ENCODE data around the gene SH2D3A.

Gene SH2D3A

DNA sequence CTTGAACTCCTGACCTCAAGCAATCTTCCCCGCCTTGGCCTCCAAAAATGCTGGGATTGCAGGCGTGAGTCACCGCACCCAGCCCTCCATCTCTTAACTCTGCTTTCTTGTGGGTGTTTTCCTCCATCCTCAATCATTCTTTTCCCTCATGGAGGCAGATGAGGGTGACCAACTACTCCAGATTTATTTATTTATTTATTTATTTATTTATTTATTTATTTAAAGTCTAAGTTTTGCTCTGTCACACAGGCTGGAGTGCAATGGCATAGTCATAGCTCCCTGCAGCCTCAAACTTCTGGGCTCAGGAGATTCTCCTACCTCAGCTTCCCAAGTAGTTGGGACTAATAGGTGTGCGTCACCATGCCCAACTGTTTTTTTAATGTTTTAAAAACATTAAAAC is 20.2 kb upstream of the SH2D3A start (continued):
- TF ChIP-seq ZNF121 (tag by site-specific recombination; IDR thresholded peaks at IDR 0.05) (no peak), HOXA7 (CRISPR knock-in tag; IDR thresholded peaks at IDR 0.05; ENCODE audit: borderline replicate concordance) (no peak), BCL11B (tag by site-specific recombination; IDR thresholded peaks at IDR 0.05; ENCODE audit: low read depth) (no peak), ZNF777 (tag by site-specific recombination; IDR thresholded peaks at IDR 0.05; ENCODE audit: borderline replicate concordance) (no peak), ZNF223 (tag by site-specific recombination; IDR thresholded peaks at IDR 0.05) (no peak), ZNF561 (tag by site-specific recombination; IDR thresholded peaks at IDR 0.05; ENCODE audit: borderline replicate concordance) (no peak), RBAK (tag by site-specific recombination; IDR thresholded peaks at IDR 0.05) (no peak), ZNF747 (tag by site-specific recombination; IDR thresholded peaks at IDR 0.05) (no peak), MEIS1 (CRISPR knock-in tag; IDR thresholded peaks at IDR 0.05; ENCODE audit: borderline replicate concordance) (no peak), ZNF146 (tag by site-specific recombination; IDR thresholded peaks at IDR 0.05) (no peak), ZNF544 (tag by site-specific recombination; IDR thresholded peaks at IDR 0.05) (no peak), IKZF3 (tag by site-specific recombination; IDR thresholded peaks at IDR 0.05) (no peak), ZNF548 (tag by site-specific recombination; IDR thresholded peaks at IDR 0.05) (no peak), HOXC10 (CRISPR knock-in tag; IDR thresholded peaks at IDR 0.05) (no peak), ZNF140 (tag by site-specific recombination; IDR thresholded peaks at IDR 0.05) (peak; percentile 45; the same call in 1 of the 2 replicates), ZSCAN4 (tag by site-specific recombination; IDR thresholded peaks at IDR 0.05) (no peak), ZNF133 (tag by site-specific recombination; IDR thresholded peaks at IDR 0.05) (no peak), ZNF174 (tag by site-specific recombination; IDR thresholded peaks at IDR 0.05) (no peak), PRDM4 (tag by site-specific recombination; IDR thresholded peaks at IDR 0.05) (no peak), ZBTB26 (tag by site-specific recombination; optimal IDR thresholded peaks at IDR 0.05) (no peak), KLF9 (tag by site-specific recombination; IDR thresholded peaks at IDR 0.05; ENCODE audit: low read depth) (no peak)
- TF ChIP-seq, protein P1, sequence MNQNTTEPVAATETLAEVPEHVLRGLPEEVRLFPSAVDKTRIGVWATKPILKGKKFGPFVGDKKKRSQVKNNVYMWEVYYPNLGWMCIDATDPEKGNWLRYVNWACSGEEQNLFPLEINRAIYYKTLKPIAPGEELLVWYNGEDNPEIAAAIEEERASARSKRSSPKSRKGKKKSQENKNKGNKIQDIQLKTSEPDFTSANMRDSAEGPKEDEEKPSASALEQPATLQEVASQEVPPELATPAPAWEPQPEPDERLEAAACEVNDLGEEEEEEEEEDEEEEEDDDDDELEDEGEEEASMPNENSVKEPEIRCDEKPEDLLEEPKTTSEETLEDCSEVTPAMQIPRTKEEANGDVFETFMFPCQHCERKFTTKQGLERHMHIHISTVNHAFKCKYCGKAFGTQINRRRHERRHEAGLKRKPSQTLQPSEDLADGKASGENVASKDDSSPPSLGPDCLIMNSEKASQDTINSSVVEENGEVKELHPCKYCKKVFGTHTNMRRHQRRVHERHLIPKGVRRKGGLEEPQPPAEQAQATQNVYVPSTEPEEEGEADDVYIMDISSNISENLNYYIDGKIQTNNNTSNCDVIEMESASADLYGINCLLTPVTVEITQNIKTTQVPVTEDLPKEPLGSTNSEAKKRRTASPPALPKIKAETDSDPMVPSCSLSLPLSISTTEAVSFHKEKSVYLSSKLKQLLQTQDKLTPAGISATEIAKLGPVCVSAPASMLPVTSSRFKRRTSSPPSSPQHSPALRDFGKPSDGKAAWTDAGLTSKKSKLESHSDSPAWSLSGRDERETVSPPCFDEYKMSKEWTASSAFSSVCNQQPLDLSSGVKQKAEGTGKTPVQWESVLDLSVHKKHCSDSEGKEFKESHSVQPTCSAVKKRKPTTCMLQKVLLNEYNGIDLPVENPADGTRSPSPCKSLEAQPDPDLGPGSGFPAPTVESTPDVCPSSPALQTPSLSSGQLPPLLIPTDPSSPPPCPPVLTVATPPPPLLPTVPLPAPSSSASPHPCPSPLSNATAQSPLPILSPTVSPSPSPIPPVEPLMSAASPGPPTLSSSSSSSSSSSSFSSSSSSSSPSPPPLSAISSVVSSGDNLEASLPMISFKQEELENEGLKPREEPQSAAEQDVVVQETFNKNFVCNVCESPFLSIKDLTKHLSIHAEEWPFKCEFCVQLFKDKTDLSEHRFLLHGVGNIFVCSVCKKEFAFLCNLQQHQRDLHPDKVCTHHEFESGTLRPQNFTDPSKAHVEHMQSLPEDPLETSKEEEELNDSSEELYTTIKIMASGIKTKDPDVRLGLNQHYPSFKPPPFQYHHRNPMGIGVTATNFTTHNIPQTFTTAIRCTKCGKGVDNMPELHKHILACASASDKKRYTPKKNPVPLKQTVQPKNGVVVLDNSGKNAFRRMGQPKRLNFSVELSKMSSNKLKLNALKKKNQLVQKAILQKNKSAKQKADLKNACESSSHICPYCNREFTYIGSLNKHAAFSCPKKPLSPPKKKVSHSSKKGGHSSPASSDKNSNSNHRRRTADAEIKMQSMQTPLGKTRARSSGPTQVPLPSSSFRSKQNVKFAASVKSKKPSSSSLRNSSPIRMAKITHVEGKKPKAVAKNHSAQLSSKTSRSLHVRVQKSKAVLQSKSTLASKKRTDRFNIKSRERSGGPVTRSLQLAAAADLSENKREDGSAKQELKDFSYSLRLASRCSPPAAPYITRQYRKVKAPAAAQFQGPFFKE (tag by site-specific recombination; IDR thresholded peaks at IDR 0.05; ENCODE audit: borderline replicate concordance): no peak
- TF ChIP-seq, protein P2, sequence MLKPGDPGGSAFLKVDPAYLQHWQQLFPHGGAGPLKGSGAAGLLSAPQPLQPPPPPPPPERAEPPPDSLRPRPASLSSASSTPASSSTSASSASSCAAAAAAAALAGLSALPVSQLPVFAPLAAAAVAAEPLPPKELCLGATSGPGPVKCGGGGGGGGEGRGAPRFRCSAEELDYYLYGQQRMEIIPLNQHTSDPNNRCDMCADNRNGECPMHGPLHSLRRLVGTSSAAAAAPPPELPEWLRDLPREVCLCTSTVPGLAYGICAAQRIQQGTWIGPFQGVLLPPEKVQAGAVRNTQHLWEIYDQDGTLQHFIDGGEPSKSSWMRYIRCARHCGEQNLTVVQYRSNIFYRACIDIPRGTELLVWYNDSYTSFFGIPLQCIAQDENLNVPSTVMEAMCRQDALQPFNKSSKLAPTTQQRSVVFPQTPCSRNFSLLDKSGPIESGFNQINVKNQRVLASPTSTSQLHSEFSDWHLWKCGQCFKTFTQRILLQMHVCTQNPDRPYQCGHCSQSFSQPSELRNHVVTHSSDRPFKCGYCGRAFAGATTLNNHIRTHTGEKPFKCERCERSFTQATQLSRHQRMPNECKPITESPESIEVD (tag by site-specific recombination; IDR thresholded peaks at IDR 0.05): no peak
- TF ChIP-seq, protein P3, sequence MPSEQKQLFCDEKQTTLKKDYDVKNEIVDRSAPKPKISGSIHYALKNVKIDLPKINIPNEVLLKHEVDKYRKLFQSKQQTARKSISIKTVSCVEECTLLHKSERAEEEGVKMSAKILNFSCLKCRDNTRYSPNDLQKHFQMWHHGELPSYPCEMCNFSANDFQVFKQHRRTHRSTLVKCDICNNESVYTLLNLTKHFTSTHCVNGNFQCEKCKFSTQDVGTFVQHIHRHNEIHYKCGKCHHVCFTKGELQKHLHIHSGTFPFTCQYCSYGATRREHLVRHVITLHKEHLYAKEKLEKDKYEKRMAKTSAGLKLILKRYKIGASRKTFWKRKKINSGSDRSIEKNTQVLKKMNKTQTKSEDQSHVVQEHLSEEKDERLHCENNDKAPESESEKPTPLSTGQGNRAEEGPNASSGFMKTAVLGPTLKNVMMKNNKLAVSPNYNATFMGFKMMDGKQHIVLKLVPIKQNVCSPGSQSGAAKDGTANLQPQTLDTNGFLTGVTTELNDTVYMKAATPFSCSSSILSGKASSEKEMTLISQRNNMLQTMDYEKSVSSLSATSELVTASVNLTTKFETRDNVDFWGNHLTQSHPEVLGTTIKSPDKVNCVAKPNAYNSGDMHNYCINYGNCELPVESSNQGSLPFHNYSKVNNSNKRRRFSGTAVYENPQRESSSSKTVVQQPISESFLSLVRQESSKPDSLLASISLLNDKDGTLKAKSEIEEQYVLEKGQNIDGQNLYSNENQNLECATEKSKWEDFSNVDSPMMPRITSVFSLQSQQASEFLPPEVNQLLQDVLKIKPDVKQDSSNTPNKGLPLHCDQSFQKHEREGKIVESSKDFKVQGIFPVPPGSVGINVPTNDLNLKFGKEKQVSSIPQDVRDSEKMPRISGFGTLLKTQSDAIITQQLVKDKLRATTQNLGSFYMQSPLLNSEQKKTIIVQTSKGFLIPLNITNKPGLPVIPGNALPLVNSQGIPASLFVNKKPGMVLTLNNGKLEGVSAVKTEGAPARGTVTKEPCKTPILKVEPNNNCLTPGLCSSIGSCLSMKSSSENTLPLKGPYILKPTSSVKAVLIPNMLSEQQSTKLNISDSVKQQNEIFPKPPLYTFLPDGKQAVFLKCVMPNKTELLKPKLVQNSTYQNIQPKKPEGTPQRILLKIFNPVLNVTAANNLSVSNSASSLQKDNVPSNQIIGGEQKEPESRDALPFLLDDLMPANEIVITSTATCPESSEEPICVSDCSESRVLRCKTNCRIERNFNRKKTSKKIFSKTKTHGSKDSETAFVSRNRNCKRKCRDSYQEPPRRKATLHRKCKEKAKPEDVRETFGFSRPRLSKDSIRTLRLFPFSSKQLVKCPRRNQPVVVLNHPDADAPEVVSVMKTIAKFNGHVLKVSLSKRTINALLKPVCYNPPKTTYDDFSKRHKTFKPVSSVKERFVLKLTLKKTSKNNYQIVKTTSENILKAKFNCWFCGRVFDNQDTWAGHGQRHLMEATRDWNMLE (tag by site-specific recombination; conservative IDR thresholded peaks at IDR 0.05; ENCODE audit: low read depth): peak; percentile 80

All from HEK293 (cell line).